Transverse colon (tissue), 4 donors: ENCODE results near the gene OXSR1.

Experiments used
- CTCF ChIP-seq, 5 experiments: fragments of 200-600 bp in 3 of 5; fragments of 450-650 bp in 2 of 5; sonication (generic) in 3 of 5; IDR thresholded peaks; 1 replicate in 2 of 5; 2 replicates in 3 of 5; pipeline ENCODE4 v1.5.1; 2016 to 2017; ENCODE audit warnings: antibody characterized with exemption in 5 of 5, inconsistent platforms in 3 of 5, mild to moderate bottlenecking in 2 of 5, moderate library complexity in 1 of 5
- EP300 ChIP-seq: sonication (generic); formaldehyde crosslinking; IDR thresholded peaks from one replicate; pipeline ENCODE4 v1.6.1; 2017; ENCODE audit warnings: antibody characterized with exemption, low read depth
- POLR2A ChIP-seq: fragments of 450-650 bp; IDR thresholded peaks from one replicate; pipeline ENCODE4 v1.6.1; 2016; ENCODE audit warnings: antibody characterized with exemption, mild to moderate bottlenecking, moderate library complexity
- POLR2AphosphoS5 ChIP-seq, 3 donors: sonication (generic); formaldehyde crosslinking; IDR thresholded peaks; one replicate each; pipeline ENCODE4 v1.6.1; 2016; ENCODE audit warnings: antibody characterized with exemption in 3 of 3

GRCh38 chr3:38127611-38128302 lies 37.6 kb upstream of the OXSR1 start:
- TF ChIP-seq CTCF (IDR thresholded peaks at IDR 0.05) (no peak), POLR2A (no peak), EP300 (no peak), POLR2AphosphoS5 (IDR thresholded peaks at IDR 0.05) (no peak)
